Loucy (cell line): ENCODE measurements around the gene EP400.

ENCODE experiments used
- H2AFZ ChIP-seq: fragments of 200-600 bp; sonication (generic); 2 replicates; pipeline ENCODE4 v1.6.0; 2016; ENCODE audit warnings: antibody characterized with exemption, mild to moderate bottlenecking, low read length, moderate library complexity
- H3F3A ChIP-seq: fragments of 200-600 bp; 2 replicates; pipeline ENCODE4 v1.6.0; 2016; ENCODE audit warnings: antibody characterized with exemption, low read depth, mild to moderate bottlenecking
- H3K27me3 ChIP-seq: fragments of 200-600 bp; sonication (generic); 2 replicates; pipeline ENCODE4 v1.6.1; 2014; ENCODE audit warnings: low read length, mild to moderate bottlenecking; ENCODE audit not compliant: insufficient read depth, poor library complexity, severe bottlenecking
- H3K36me3 ChIP-seq: fragments of 200-600 bp; sonication (generic); 2 replicates; pipeline ENCODE4 v1.6.1; 2016; ENCODE audit warnings: low read length; ENCODE audit not compliant: insufficient read depth
- H3K4me1 ChIP-seq: fragments of 200-600 bp; sonication (generic); 2 replicates; pipeline ENCODE4 v1.5.1; 2014; ENCODE audit warnings: low read length, mild to moderate bottlenecking; ENCODE audit not compliant: insufficient read depth, poor library complexity, severe bottlenecking
- H3K4me2 ChIP-seq: fragments of 200-600 bp; sonication (generic); 2 replicates; pipeline ENCODE4 v1.6.0; 2014; ENCODE audit warnings: antibody characterized with exemption, low read length, low read depth, mild to moderate bottlenecking; ENCODE audit not compliant: poor library complexity, severe bottlenecking
- H3K4me3 ChIP-seq: fragments of 200-600 bp; sonication (generic); 2 replicates; pipeline ENCODE4 v1.5.1; 2014; ENCODE audit warnings: low read length, mild to moderate bottlenecking, mixed read lengths; ENCODE audit not compliant: poor library complexity, severe bottlenecking
- H3K79me2 ChIP-seq: fragments of 200-600 bp; sonication (generic); 2 replicates; pipeline ENCODE4 v1.6.1; 2014; ENCODE audit warnings: low read length; ENCODE audit not compliant: insufficient read depth
- H3K9ac ChIP-seq: fragments of 200-600 bp; sonication (generic); 2 replicates; pipeline ENCODE4 v1.6.0; 2014; ENCODE audit warnings: mild to moderate bottlenecking, low read depth, low read length, moderate library complexity; ENCODE audit not compliant: poor library complexity, severe bottlenecking
- H3K9me2 ChIP-seq: fragments of 200-600 bp; sonication (generic); replicated peaks from 2 replicates; pipeline ENCODE4 v1.6.1; 2016; ENCODE audit warnings: low read depth, low read length, mixed read lengths
- H3K9me3 ChIP-seq: fragments of 200-600 bp; sonication (generic); 2 replicates; pipeline ENCODE4 v1.6.1; 2014; ENCODE audit warnings: mild to moderate bottlenecking, antibody characterized with exemption, low read length, low read depth; ENCODE audit not compliant: insufficient read depth
- H4K20me1 ChIP-seq: fragments of 200-600 bp; sonication (generic); 2 replicates; pipeline ENCODE4 v1.6.0; 2014; ENCODE audit warnings: antibody characterized with exemption, low read length, mild to moderate bottlenecking; ENCODE audit not compliant: insufficient read depth, poor library complexity, severe bottlenecking
- EZH2phosphoT487 ChIP-seq: fragments of 200-600 bp; IDR thresholded peaks from 2 replicates; pipeline ENCODE4 v1.6.1; 2018; ENCODE audit warnings: antibody characterized with exemption, mild to moderate bottlenecking, moderate library complexity, borderline replicate concordance
- TF ChIP-seq, protein P1 (sequence below): fragments of 200-600 bp; sonication (generic); conservative IDR thresholded peaks from 2 replicates; pipeline ENCODE4 v1.5.1; 2014; ENCODE audit warnings: mild to moderate bottlenecking, antibody characterized with exemption, low read length

Gene EP400

DNA sequence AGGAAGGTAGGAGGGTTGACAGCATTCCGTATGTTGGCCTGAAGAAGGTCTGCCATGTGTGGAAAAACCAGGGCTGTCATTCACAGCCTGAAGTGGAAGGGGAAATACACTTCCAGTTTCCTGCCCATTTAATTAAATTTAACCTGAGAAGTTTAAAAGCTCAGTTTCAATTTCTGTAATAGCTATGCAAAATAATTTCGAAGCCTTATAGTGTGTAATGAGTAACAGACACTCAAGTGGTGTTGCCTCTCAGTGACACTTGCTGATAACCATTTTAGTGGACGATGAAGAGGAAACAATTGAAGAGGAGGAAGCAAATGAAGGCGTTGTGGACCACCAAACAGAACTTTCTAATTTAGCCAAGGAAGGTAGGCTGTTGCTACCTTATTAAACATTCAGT, 44.8 kb downstream of the EP400 start:
- Histone ChIP-seq H3K27me3 (no peaks in the 10 kb centered on the region), H3K9ac (no peak overlapping the region), H3F3A (no peaks in the 10 kb centered on the region), H3K79me2 (no peaks in the 10 kb centered on the region), H3K4me2 (no peak overlapping the region), H3K36me3 (peaks cover 67% of the 10 kb centered on the region; the same call in 1 of the 2 replicates), H3K4me1 (no peaks in the 10 kb centered on the region), H3K9me2 (no peaks in the 10 kb centered on the region), H4K20me1 (no peaks in the 10 kb centered on the region), H3K9me3 (no peaks in the 10 kb centered on the region), H2AFZ (no peak overlapping the region), H3K4me3 (no peak overlapping the region)
- TF ChIP-seq, protein P1, sequence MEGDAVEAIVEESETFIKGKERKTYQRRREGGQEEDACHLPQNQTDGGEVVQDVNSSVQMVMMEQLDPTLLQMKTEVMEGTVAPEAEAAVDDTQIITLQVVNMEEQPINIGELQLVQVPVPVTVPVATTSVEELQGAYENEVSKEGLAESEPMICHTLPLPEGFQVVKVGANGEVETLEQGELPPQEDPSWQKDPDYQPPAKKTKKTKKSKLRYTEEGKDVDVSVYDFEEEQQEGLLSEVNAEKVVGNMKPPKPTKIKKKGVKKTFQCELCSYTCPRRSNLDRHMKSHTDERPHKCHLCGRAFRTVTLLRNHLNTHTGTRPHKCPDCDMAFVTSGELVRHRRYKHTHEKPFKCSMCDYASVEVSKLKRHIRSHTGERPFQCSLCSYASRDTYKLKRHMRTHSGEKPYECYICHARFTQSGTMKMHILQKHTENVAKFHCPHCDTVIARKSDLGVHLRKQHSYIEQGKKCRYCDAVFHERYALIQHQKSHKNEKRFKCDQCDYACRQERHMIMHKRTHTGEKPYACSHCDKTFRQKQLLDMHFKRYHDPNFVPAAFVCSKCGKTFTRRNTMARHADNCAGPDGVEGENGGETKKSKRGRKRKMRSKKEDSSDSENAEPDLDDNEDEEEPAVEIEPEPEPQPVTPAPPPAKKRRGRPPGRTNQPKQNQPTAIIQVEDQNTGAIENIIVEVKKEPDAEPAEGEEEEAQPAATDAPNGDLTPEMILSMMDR: no peak
- no peak for TF ChIP-seq EZH2phosphoT487

DNA sequence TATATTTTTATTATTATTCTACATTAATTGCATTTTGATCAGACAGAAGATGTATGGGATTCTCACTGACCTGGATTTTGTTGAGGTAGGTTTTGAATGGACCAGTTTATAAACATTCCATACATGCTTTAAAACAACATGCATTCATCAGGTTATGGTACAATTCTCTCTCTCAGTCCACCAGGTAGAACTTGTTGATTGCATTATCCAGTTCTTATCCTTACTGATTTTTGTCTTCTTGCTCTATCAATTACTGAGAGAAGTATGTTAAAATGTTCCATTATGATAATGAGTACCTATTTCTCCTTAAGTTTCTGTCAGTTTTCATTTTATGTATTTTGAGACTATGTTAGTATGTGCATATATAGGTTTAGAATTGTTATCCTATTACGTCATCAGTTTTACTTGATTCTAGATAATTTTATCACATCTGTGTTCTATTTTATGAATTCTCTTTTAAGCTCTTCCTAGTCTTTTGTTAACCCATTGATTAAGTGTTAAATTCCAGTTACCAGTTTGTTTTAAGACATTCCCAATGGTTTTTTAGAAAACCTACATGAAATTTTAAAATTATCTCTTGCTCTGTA, 50.6 kb downstream of the EP400 start:
- Histone ChIP-seq H4K20me1 (no peaks in the 10 kb centered on the region), H3K9me2 (no peaks in the 10 kb centered on the region), H3K4me2 (no peak overlapping the region), H3F3A (no peaks in the 10 kb centered on the region), H2AFZ (no peak overlapping the region), H3K79me2 (0 out of 2 replicates have a peak, but pooled peaks cover 4% of the 10 kb centered on the region), H3K27me3 (no peaks in the 10 kb centered on the region), H3K4me3 (no peak overlapping the region), H3K4me1 (no peaks in the 10 kb centered on the region), H3K9ac (no peak overlapping the region), H3K9me3 (no peaks in the 10 kb centered on the region), H3K36me3 (peaks cover 35% of the 10 kb centered on the region; the same call in 1 of the 2 replicates)
- TF ChIP-seq EZH2phosphoT487: no peak
- TF ChIP-seq, protein P1: no peak

DNA sequence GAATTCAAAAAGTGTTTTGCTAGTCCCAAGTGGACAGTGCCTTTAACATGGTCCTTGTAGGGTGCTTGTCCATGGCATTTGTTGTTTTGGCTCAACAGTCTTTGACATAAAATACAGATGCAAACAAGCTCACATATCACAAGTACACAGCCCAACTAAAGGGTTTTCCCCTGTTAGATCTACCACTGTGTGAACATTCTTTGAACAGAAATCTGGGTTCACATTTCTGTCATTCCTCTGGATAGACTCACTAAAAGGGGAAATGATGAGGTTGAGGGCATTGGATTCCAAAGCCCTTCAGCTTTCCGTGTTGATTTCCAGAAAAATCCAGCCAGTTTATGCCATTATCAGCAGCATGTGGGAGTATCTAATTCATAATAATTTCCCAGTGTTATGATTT, 54.1 kb downstream of the EP400 start:
- Histone ChIP-seq H3K27me3 (no peaks in the 10 kb centered on the region), H3K4me3 (no peak overlapping the region), H3F3A (no peaks in the 10 kb centered on the region), H4K20me1 (no peaks in the 10 kb centered on the region), H3K79me2 (0 out of 2 replicates have a peak, but pooled peaks cover 4% of the 10 kb centered on the region), H3K9me3 (no peaks in the 10 kb centered on the region), H2AFZ (no peak overlapping the region), H3K4me1 (no peaks in the 10 kb centered on the region), H3K36me3 (peaks cover 55% of the 10 kb centered on the region), H3K4me2 (no peak overlapping the region), H3K9ac (no peak overlapping the region), H3K9me2 (no peaks in the 10 kb centered on the region)
- TF ChIP-seq, protein P1: no peak
- TF ChIP-seq EZH2phosphoT487: no peak
